Hepatocyte (in vitro differentiated cells): ENCODE data around the gene P3H3.

Experiments
- EZH2 ChIP-seq: fragments of 200-600 bp; sonication (generic); IDR thresholded peaks from 2 replicates; pipeline ENCODE4 v1.6.1; 2016; ENCODE audit warnings: antibody characterized with exemption, mild to moderate bottlenecking, borderline replicate concordance
- EZH2phosphoT487 ChIP-seq: fragments of 200-600 bp; sonication (generic); IDR thresholded peaks from one replicate; pipeline ENCODE4 v1.6.1; 2018; ENCODE audit warnings: antibody characterized with exemption, mild to moderate bottlenecking, low read depth, moderate library complexity; ENCODE audit not compliant: unreplicated experiment, severe bottlenecking
- TF ChIP-seq, protein P1 (sequence below): fragments of 200-600 bp; sonication (generic); IDR thresholded peaks from 2 replicates; pipeline ENCODE4 v1.5.1; 2016; ENCODE audit warnings: antibody characterized with exemption, mild to moderate bottlenecking; ENCODE audit not compliant: poor library complexity

DNA sequence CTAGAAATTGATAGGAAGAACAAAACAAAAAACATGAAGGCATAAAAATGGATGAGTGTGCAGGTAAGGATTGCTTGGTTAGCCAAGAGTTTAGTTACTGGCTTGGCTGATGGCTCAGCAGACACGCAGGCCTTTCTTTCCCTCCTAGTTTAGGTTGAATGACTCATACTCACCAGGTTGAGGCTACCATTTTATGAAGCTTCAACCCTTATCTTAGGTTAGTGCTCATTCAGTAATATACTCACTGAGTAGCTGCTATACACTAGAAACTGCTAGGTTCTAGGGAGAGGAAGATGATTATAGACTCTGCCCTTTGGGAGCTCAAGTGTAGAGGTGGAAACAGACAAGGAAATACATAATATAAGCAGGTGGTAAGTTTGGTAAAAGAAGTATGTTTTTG is 6.0 kb downstream of the P3H3 start:
- TF ChIP-seq, protein P1, sequence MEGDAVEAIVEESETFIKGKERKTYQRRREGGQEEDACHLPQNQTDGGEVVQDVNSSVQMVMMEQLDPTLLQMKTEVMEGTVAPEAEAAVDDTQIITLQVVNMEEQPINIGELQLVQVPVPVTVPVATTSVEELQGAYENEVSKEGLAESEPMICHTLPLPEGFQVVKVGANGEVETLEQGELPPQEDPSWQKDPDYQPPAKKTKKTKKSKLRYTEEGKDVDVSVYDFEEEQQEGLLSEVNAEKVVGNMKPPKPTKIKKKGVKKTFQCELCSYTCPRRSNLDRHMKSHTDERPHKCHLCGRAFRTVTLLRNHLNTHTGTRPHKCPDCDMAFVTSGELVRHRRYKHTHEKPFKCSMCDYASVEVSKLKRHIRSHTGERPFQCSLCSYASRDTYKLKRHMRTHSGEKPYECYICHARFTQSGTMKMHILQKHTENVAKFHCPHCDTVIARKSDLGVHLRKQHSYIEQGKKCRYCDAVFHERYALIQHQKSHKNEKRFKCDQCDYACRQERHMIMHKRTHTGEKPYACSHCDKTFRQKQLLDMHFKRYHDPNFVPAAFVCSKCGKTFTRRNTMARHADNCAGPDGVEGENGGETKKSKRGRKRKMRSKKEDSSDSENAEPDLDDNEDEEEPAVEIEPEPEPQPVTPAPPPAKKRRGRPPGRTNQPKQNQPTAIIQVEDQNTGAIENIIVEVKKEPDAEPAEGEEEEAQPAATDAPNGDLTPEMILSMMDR = no peak
- TF ChIP-seq EZH2phosphoT487 = no peak
- TF ChIP-seq EZH2 = no peak
